Stimulated activated CD8-positive, alpha-beta memory T cell treated with anti-CD3 and anti-CD28 coated beads, Interleukin-15, amount 100 ng/mL, for 4 hours (primary cell): Measurements from ENCODE around the gene LPP.

Source experiments
- DNase-seq, 2 donors: peaks; one replicate each; pipeline ENCODE4 v3.0.0-alpha.2; 2020; ENCODE audit warnings: low read depth in 2 of 2

LPP gene

GRCh38 chr3:188330138-188330537 is 176.2 kb downstream of the LPP start:
- DNase-seq, result no peak

- DNase-seq, result no peak
These were observed 177.2 kb downstream of the LPP start for GRCh38 chr3:188331166-188331565.

- DNase-seq, result no peak
These were observed 178.1 kb downstream of the LPP start for GRCh38 chr3:188332085-188332484.

GRCh38 chr3:188335656-188336055 is 181.7 kb downstream of the LPP start:
- no peak for DNase-seq

GRCh38 chr3:188336178-188336577 is 182.2 kb downstream of the LPP start:
- DNase-seq, result no peak

- no peak for DNase-seq
These were observed 183.3 kb downstream of the LPP start for GRCh38 chr3:188337232-188337631.

- DNase-seq, result no peak
These were observed 184.1 kb downstream of the LPP start for GRCh38 chr3:188338086-188338485.

GRCh38 chr3:188339410-188340295 is 185.7 kb downstream of the LPP start:
- no peak for DNase-seq

- DNase-seq, result no peak
These were observed 187.5 kb downstream of the LPP start for GRCh38 chr3:188341501-188341900.

- no peak for DNase-seq
These were observed 189.2 kb downstream of the LPP start for GRCh38 chr3:188342991-188343732.

GRCh38 chr3:188343894-188344293 is 189.9 kb downstream of the LPP start:
- no peak for DNase-seq

GRCh38 chr3:188345223-188345622 is 191.3 kb downstream of the LPP start:
- DNase-seq, result no peak

- DNase-seq, result no peak
These were observed 194.7 kb downstream of the LPP start for GRCh38 chr3:188348435-188349244.

GRCh38 chr3:188349351-188349901 is 195.5 kb downstream of the LPP start:
- DNase-seq, result no peak

GRCh38 chr3:188349933-188350332 is 196.0 kb downstream of the LPP start:
- DNase-seq, result no peak

- DNase-seq, result no peak
These were observed 197.0 kb downstream of the LPP start for GRCh38 chr3:188350961-188351360.

GRCh38 chr3:188351648-188352047 is 197.7 kb downstream of the LPP start:
- no peak for DNase-seq

GRCh38 chr3:188352196-188352927 is 198.4 kb downstream of the LPP start:
- DNase-seq, result no peak

- no peak for DNase-seq
These were observed 199.5 kb downstream of the LPP start for GRCh38 chr3:188353426-188353825.

GRCh38 chr3:188358787-188359493 is 205.0 kb downstream of the LPP start:
- DNase-seq, result peak; percentile 0 to 7
